HG03064 (cell line): ENCODE results near the gene TMEFF2.

Experiments
- ATAC-seq: cut with Tn5 transposase; IDR thresholded peaks from one replicate; pipeline ENCODE4 v1.9.1; 2021; ENCODE audit warnings: low read depth; ENCODE audit not compliant: unreplicated experiment

The TMEFF2 gene

GRCh38 chr2:191913796-191914195 lies 280.9 kb downstream of the TMEFF2 start:
- no peak for ATAC-seq

- no peak for ATAC-seq
Observed at GRCh38 chr2:191912764-191913163, 282.0 kb downstream of the TMEFF2 start.

- ATAC-seq, result no peak
Observed at GRCh38 chr2:191910518-191910917, 284.2 kb downstream of the TMEFF2 start.

GRCh38 chr2:191908874-191909273 lies 285.9 kb downstream of the TMEFF2 start:
- no peak for ATAC-seq

- ATAC-seq, result no peak
Observed at GRCh38 chr2:191907545-191907944, 287.2 kb downstream of the TMEFF2 start.

GRCh38 chr2:191907091-191907490 lies 287.6 kb downstream of the TMEFF2 start:
- no peak for ATAC-seq

GRCh38 chr2:191905336-191905735 lies 289.4 kb downstream of the TMEFF2 start:
- ATAC-seq, result no peak

- ATAC-seq, result no peak
Observed at GRCh38 chr2:191901031-191901430, 293.7 kb downstream of the TMEFF2 start.

GRCh38 chr2:191899410-191899809 lies 295.3 kb downstream of the TMEFF2 start:
- no peak for ATAC-seq
